K562 (cell line): ENCODE data around the gene EIF1. TPM values are rescaled to one million over a fixed set of nuclear protein-coding genes. Genes with fewer than 3 reads are reported as not detected.

Experiments used
- CHD7 ChIP-seq: fragments of 200-600 bp; sonication (generic); IDR thresholded peaks from one replicate; pipeline ENCODE4 v1.6.1; 2012; ENCODE audit warnings: mild to moderate bottlenecking, low read depth, low read length, inconsistent platforms
- FOXJ2 ChIP-seq: fragments of 200-800 bp; sonication (Bioruptor generic); IDR thresholded peaks from 2 replicates; pipeline ENCODE4 v1.6.1; 2016; ENCODE audit warnings: missing genetic modification characterization, missing compliant biosample characterization
- HDAC3 ChIP-seq: fragments of 450-650 bp; IDR thresholded peaks from 2 replicates; pipeline ENCODE4 v1.6.1; 2018; ENCODE audit warnings: borderline replicate concordance, mild to moderate bottlenecking, moderate library complexity; ENCODE audit not compliant: partially characterized antibody
- HDAC8 ChIP-seq: fragments of 450-650 bp; IDR thresholded peaks from 2 replicates; pipeline ENCODE4 v1.6.1; 2016; ENCODE audit warnings: mild to moderate bottlenecking, missing genetic modification characterization, moderate library complexity, missing compliant biosample characterization
- MCM7 ChIP-seq, 2 experiments: fragments of 450-650 bp; IDR thresholded peaks; 2 replicates each; pipeline ENCODE4 v1.6.1; 2016 to 2018
- MLLT1 ChIP-seq, 2 experiments: fragments of 450-650 bp; IDR thresholded peaks; 2 replicates each; pipeline ENCODE4 v1.6.1; 2016
- NFE2L1 ChIP-seq: fragments of 450-650 bp; IDR thresholded peaks from 2 replicates; pipeline ENCODE4 v1.6.1; 2016; ENCODE audit warnings: missing genetic modification characterization, low read depth, mild to moderate bottlenecking, missing compliant biosample characterization, moderate library complexity, borderline replicate concordance
- RAD51 ChIP-seq: fragments of 450-650 bp; IDR thresholded peaks from 2 replicates; pipeline ENCODE4 v1.7.1; 2016; ENCODE audit warnings: low read depth, mild to moderate bottlenecking, borderline replicate concordance
- SP2 ChIP-seq: IDR thresholded peaks from 2 replicates; pipeline ENCODE4 v1.6.1; 2011; ENCODE audit warnings: mild to moderate bottlenecking, low read depth, low read length, moderate library complexity; ENCODE audit not compliant: poor library complexity, severe bottlenecking; ENCODE audit errors: extremely low read depth
- ZNF140 ChIP-seq: fragments of 250-450 bp; sonication (Bioruptor Pico); IDR thresholded peaks from 2 replicates; pipeline ENCODE4 v1.8.0; 2021; ENCODE audit warnings: moderate library complexity, mild to moderate bottlenecking, inconsistent platforms
- ZNF639 ChIP-seq, 2 experiments: fragments of 200-800 bp in 1 of 2; sonication (Bioruptor generic) in 1 of 2; sonication (generic) in 1 of 2; formaldehyde crosslinking in 1 of 2; IDR thresholded peaks in 1 of 2; conservative IDR thresholded peaks in 1 of 2; 2 replicates each; pipeline versions ENCODE4 v1.5.0 to v1.6.1; 2016 to 2020; ENCODE audit warnings: missing compliant biosample characterization in 1 of 2, missing genetic modification characterization in 1 of 2, missing genetic modification reagents in 1 of 2
- polyA plus RNA-seq, 8 experiments: library from polyadenylated mRNA; depleted of rRNA in 4 of 8; stranded (reverse) in 5 of 8; unstranded in 3 of 8; fragments of >200 nt; fragmentation: Nextera tagmentation in 2 of 8; fragmentation: Illumina TruSeq in 1 of 8; extraction: Ambion mirVana in 2 of 8; extraction: Trizol in 1 of 8; gene quantifications; 2 replicates each; pipeline versions ENCODE4 v1.2.1 to v1.2.3, GENCODE V29; 2011 to 2014; ENCODE audit warnings: inconsistent platforms in 1 of 8, missing spikeins in 1 of 8
- total RNA-seq, 7 experiments: library from RNA; depleted of rRNA in 6 of 7; stranded (reverse); fragments of >200 nt in 6 of 7; fragmentation: Illumina TruSeq in 2 of 7; extraction: Trizol in 2 of 7; gene quantifications; 2 replicates each; pipeline versions ENCODE4 v1.2.1 to v1.2.3, GENCODE V29; 2011 to 2021; ENCODE audit warnings: low replicate concordance in 1 of 7

EIF1 gene
- total and polyA plus RNA-seq, 9 of the 15 experiments (the other 6 are each of a cell fraction or from before 2014, with no cell fraction given) = 67.0 to 1,204 (median 320) TPM

GRCh38 chr17:41687828-41688640, 651 bp upstream of the EIF1 start (continued):
- TF ChIP-seq NFE2L1 (tag) = no peak
- TF ChIP-seq HDAC3 = peak; percentile 42
- TF ChIP-seq ZNF639 (CRISPR knock-in tag; conservative IDR thresholded peaks at IDR 0.05 in 1 of 2, IDR thresholded peaks at IDR 0.05 in 1 of 2) = peak in 1 of 2 experiments; percentile 34; a peak in 1 of 4 replicates
- TF ChIP-seq CHD7 = no peak
- TF ChIP-seq MCM7 (IDR thresholded peaks at IDR 0.05) = no peak
- TF ChIP-seq RAD51 = peak; percentile 20; the same call in 1 of the 2 replicates
- TF ChIP-seq ZNF140 = no peak
- TF ChIP-seq FOXJ2 (tag) = no peak
- TF ChIP-seq SP2 = no peak
- peak in 1 of 2 experiments; percentile 12; a peak in 1 of 4 replicates for TF ChIP-seq MLLT1 (IDR thresholded peaks at IDR 0.05)
- TF ChIP-seq HDAC8 (tag) = no peak
